HEK293 (cell line): ENCODE data around the gene TINCR.

Source experiments
- BCL11A ChIP-seq: fragments of 450-650 bp; formaldehyde crosslinking; IDR thresholded peaks from 2 replicates; pipeline ENCODE4 v1.5.1; 2016; ENCODE audit warnings: low read depth, missing biosample characterization, missing genetic modification characterization
- KLF1 ChIP-seq: fragments of 450-650 bp; formaldehyde crosslinking; IDR thresholded peaks from 2 replicates; pipeline ENCODE4 v1.5.1; 2016; ENCODE audit warnings: missing biosample characterization, missing genetic modification characterization
- MYNN ChIP-seq: fragments of 450-650 bp; formaldehyde crosslinking; IDR thresholded peaks from 2 replicates; pipeline ENCODE4 v1.5.1; 2016; ENCODE audit warnings: missing biosample characterization, missing genetic modification characterization, borderline replicate concordance
- ZBTB1 ChIP-seq: fragments of 450-650 bp; formaldehyde crosslinking; IDR thresholded peaks from 2 replicates; pipeline ENCODE4 v1.5.1; 2016; ENCODE audit warnings: missing biosample characterization, missing genetic modification characterization
- ZBTB20 ChIP-seq: fragments of 450-650 bp; formaldehyde crosslinking; IDR thresholded peaks from 2 replicates; pipeline ENCODE4 v1.5.1; 2016; ENCODE audit warnings: missing biosample characterization, missing genetic modification characterization
- ZEB2 ChIP-seq: fragments of 450-650 bp; formaldehyde crosslinking; IDR thresholded peaks from 2 replicates; pipeline ENCODE4 v1.5.1; 2016; ENCODE audit warnings: missing biosample characterization, missing genetic modification characterization
- ZNF121 ChIP-seq: fragments of 450-650 bp; formaldehyde crosslinking; IDR thresholded peaks from 2 replicates; pipeline ENCODE4 v1.5.1; 2016; ENCODE audit warnings: missing biosample characterization, missing genetic modification characterization
- ZNF23 ChIP-seq: fragments of 450-650 bp; formaldehyde crosslinking; IDR thresholded peaks from 2 replicates; pipeline ENCODE4 v1.5.1; 2016; ENCODE audit warnings: missing biosample characterization, missing genetic modification characterization, borderline replicate concordance
- ZNF707 ChIP-seq: fragments of 450-650 bp; formaldehyde crosslinking; IDR thresholded peaks from 2 replicates; pipeline ENCODE4 v1.5.1; 2016; ENCODE audit warnings: missing biosample characterization, missing genetic modification characterization
- TF ChIP-seq, protein P1 (sequence below): fragments of 450-650 bp; formaldehyde crosslinking; IDR thresholded peaks from 2 replicates; pipeline ENCODE4 v1.5.1; 2016; ENCODE audit warnings: missing biosample characterization, missing genetic modification characterization
- TF ChIP-seq, protein P2 (sequence below): fragments of 450-650 bp; formaldehyde crosslinking; IDR thresholded peaks from 2 replicates; pipeline ENCODE4 v1.5.1; 2016; ENCODE audit warnings: missing biosample characterization, missing genetic modification characterization
- TF ChIP-seq, protein P3 (sequence below): sonication (generic); formaldehyde crosslinking; IDR thresholded peaks from 2 replicates; pipeline ENCODE4 v1.8.1; 2022; ENCODE audit warnings: mild to moderate bottlenecking, moderate library complexity, missing genetic modification reagents
- TF ChIP-seq, protein P4 (sequence below): fragments of 450-650 bp; formaldehyde crosslinking; IDR thresholded peaks from 2 replicates; pipeline ENCODE4 v1.5.1; 2016; ENCODE audit warnings: missing biosample characterization, missing genetic modification characterization, low read depth
- TF ChIP-seq, protein P5 (sequence below): fragments of 450-650 bp; formaldehyde crosslinking; IDR thresholded peaks from 2 replicates; pipeline ENCODE4 v1.5.1; 2016; ENCODE audit warnings: missing biosample characterization, missing genetic modification characterization

DNA sequence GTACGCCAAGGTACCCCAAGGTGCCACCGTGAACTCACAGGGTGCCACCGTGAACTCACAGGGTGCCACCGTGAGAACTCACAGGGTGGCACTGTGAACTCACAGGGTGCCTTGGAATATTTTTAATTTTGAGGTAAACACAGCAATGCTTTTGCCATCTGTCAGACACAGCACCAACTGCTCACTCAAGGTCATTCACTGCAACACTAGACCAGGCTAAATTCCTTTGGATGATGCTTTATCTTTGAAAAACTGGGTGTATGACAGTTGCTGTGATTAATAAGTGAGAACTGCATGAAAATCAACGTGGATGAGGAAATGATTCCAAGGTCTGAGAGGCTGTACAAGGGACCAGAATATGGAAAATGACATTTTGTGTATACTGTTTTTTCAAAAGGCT is 35.9 kb upstream of the TINCR start:
- TF ChIP-seq, protein P1, sequence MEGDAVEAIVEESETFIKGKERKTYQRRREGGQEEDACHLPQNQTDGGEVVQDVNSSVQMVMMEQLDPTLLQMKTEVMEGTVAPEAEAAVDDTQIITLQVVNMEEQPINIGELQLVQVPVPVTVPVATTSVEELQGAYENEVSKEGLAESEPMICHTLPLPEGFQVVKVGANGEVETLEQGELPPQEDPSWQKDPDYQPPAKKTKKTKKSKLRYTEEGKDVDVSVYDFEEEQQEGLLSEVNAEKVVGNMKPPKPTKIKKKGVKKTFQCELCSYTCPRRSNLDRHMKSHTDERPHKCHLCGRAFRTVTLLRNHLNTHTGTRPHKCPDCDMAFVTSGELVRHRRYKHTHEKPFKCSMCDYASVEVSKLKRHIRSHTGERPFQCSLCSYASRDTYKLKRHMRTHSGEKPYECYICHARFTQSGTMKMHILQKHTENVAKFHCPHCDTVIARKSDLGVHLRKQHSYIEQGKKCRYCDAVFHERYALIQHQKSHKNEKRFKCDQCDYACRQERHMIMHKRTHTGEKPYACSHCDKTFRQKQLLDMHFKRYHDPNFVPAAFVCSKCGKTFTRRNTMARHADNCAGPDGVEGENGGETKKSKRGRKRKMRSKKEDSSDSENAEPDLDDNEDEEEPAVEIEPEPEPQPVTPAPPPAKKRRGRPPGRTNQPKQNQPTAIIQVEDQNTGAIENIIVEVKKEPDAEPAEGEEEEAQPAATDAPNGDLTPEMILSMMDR: no peak
- no peak for TF ChIP-seq ZNF23 (tag by site-specific recombination)
- TF ChIP-seq ZNF121 (tag by site-specific recombination): no peak
- no peak for TF ChIP-seq BCL11A (tag by site-specific recombination)
- TF ChIP-seq, protein P2, sequence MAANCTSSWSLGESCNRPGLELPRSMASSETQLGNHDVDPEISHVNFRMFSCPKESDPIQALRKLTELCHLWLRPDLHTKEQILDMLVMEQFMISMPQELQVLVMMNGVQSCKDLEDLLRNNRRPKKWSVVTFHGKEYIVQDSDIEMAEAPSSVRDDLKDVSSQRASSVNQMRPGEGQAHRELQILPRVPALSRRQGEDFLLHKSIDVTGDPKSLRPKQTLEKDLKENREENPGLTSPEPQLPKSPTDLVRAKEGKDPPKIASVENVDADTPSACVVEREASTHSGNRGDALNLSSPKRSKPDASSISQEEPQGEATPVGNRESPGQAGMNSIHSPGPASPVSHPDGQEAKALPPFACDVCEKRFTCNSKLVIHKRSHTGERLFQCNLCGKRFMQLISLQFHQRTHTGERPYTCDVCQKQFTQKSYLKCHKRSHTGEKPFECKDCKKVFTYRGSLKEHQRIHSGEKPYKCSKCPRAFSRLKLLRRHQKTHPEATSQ (tag by site-specific recombination): no peak
- no peak for TF ChIP-seq KLF1
- no peak for TF ChIP-seq ZBTB20
- TF ChIP-seq, protein P3, sequence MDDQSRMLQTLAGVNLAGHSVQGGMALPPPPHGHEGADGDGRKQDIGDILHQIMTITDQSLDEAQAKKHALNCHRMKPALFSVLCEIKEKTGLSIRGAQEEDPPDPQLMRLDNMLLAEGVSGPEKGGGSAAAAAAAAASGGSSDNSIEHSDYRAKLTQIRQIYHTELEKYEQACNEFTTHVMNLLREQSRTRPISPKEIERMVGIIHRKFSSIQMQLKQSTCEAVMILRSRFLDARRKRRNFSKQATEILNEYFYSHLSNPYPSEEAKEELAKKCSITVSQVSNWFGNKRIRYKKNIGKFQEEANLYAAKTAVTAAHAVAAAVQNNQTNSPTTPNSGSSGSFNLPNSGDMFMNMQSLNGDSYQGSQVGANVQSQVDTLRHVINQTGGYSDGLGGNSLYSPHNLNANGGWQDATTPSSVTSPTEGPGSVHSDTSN (CRISPR knock-in tag): no peak
- TF ChIP-seq, protein P4, sequence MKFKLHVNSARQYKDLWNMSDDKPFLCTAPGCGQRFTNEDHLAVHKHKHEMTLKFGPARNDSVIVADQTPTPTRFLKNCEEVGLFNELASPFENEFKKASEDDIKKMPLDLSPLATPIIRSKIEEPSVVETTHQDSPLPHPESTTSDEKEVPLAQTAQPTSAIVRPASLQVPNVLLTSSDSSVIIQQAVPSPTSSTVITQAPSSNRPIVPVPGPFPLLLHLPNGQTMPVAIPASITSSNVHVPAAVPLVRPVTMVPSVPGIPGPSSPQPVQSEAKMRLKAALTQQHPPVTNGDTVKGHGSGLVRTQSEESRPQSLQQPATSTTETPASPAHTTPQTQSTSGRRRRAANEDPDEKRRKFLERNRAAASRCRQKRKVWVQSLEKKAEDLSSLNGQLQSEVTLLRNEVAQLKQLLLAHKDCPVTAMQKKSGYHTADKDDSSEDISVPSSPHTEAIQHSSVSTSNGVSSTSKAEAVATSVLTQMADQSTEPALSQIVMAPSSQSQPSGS: no peak
- no peak for TF ChIP-seq ZBTB1 (tag by site-specific recombination)
- TF ChIP-seq ZNF707: no peak
- TF ChIP-seq, protein P5, sequence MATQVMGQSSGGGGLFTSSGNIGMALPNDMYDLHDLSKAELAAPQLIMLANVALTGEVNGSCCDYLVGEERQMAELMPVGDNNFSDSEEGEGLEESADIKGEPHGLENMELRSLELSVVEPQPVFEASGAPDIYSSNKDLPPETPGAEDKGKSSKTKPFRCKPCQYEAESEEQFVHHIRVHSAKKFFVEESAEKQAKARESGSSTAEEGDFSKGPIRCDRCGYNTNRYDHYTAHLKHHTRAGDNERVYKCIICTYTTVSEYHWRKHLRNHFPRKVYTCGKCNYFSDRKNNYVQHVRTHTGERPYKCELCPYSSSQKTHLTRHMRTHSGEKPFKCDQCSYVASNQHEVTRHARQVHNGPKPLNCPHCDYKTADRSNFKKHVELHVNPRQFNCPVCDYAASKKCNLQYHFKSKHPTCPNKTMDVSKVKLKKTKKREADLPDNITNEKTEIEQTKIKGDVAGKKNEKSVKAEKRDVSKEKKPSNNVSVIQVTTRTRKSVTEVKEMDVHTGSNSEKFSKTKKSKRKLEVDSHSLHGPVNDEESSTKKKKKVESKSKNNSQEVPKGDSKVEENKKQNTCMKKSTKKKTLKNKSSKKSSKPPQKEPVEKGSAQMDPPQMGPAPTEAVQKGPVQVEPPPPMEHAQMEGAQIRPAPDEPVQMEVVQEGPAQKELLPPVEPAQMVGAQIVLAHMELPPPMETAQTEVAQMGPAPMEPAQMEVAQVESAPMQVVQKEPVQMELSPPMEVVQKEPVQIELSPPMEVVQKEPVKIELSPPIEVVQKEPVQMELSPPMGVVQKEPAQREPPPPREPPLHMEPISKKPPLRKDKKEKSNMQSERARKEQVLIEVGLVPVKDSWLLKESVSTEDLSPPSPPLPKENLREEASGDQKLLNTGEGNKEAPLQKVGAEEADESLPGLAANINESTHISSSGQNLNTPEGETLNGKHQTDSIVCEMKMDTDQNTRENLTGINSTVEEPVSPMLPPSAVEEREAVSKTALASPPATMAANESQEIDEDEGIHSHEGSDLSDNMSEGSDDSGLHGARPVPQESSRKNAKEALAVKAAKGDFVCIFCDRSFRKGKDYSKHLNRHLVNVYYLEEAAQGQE (tag by site-specific recombination): no peak
- no peak for TF ChIP-seq MYNN (tag by site-specific recombination)
- no peak for TF ChIP-seq ZEB2 (tag by site-specific recombination)
